Activated CD8-positive, alpha-beta memory T cell treated with anti-CD3 and anti-CD28 coated beads for 36 hours (primary cell): ENCODE measurements around the gene NR5A1. TPM values are rescaled to one million over a fixed set of nuclear protein-coding genes. Genes with fewer than 3 reads are reported as not detected.

Source experiments
- CTCF ChIA-PET: fragments of 350-600 bp; sonication (Branson Sonifier 250); formaldehyde crosslinking; loops from one replicate; lab custom pipeline; 2021; ENCODE audit warnings: antibody characterized with exemption; lab: Charles Lee
- POLR2A ChIA-PET: fragments of 350-600 bp; sonication (Branson Sonifier 250); formaldehyde crosslinking; loops from one replicate; lab custom pipeline; 2021; ENCODE audit warnings: antibody characterized with exemption; lab: Charles Lee
- total RNA-seq, 2 experiments: library from RNA; stranded (reverse); gene quantifications; one replicate each; pipeline ENCODE4 v1.2.3, GENCODE V29; 2021

NR5A1 gene
- total RNA-seq, 2 experiments from 2014 or later, result not detected

- CTCF ChIA-PET, result no interaction called here
- POLR2A ChIA-PET, result no interaction called here
Observed at GRCh38 chr9:124518116-124518515, 10.9 kb upstream of the NR5A1 start.

- ChIA-PET POLR2A (no interaction called here), CTCF (no interaction called here)
Observed at GRCh38 chr9:124517600-124517999, 10.4 kb upstream of the NR5A1 start.

- ChIA-PET POLR2A (no interaction called here), CTCF (no interaction called here)
Observed at GRCh38 chr9:124514874-124515273, 7.7 kb upstream of the NR5A1 start.

- CTCF ChIA-PET, result no interaction called here
- POLR2A ChIA-PET, result no interaction called here
Observed at GRCh38 chr9:124514125-124514524, 6.9 kb upstream of the NR5A1 start.

GRCh38 chr9:124513376-124513994 is 6.3 kb upstream of the NR5A1 start:
- POLR2A ChIA-PET, result no interaction called here

GRCh38 chr9:124512806-124513204 is 5.6 kb upstream of the NR5A1 start:
- CTCF ChIA-PET, result no interaction called here
- POLR2A ChIA-PET, result no interaction called here

More at GRCh38 chr9:124513376-124513994, 6.3 kb upstream of the NR5A1 start:
- CTCF ChIA-PET, result no interaction called here

DNA sequence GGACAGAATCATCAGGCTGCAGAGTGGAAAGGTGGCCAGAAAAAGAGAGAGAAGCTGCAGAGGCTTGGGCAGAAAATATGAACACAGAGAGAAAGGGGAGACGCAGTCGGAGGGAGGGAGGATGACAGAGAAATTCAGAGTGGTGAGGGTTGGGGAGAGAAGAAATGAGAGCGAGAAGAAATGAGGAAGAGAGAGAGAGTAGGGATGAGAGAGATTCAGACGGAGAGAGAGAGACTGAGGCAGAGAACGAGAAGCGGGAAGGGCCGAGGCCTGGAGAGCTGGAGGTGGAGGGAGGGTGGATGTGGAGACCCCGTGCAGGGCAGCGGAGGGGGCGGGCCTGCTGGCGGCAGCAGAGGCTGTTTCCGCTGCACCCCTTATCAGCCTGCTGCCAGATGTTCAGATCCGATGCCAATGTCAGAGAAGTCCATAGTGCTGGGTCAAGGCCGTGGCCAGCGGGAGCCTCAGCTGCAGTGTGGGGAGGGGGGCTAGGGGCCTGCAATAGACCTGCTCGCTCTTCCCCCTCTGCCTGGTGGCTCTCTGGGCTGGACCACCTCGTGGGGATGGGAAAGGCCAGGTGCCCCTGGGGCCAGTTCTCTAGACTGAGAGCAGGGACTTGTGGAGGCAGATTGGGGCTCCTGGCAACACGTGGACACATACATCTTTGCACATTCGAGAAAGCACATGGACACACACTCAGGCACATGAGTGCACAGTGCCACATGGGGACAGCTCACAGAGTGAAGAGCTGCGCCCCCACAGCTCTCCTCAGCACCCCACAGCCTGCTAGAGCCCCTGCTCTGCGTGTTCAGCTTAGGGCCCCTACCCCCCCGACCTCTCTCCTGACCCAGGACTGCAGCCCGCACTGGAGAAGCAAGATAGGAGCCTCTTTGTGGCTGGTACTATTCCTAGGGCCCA is 4.9 kb upstream of the NR5A1 start:
- ChIA-PET POLR2A (no interaction called here), CTCF (interaction anchor here (0.6 kb wide), 1 partner anchor 68 kb away, joined by 4 read pairs; no protein-coding TSS in a partner anchor)

- POLR2A ChIA-PET, result no interaction called here
- CTCF ChIA-PET, result interaction anchor here (0.6 kb wide), 1 partner anchor 67 kb away, joined by 4 read pairs; no protein-coding TSS in a partner anchor
Observed at GRCh38 chr9:124511426-124511840, 4.2 kb upstream of the NR5A1 start.

GRCh38 chr9:124510650-124511425 is 3.6 kb upstream of the NR5A1 start:
- POLR2A ChIA-PET, result no interaction called here
- CTCF ChIA-PET, result no interaction called here

DNA sequence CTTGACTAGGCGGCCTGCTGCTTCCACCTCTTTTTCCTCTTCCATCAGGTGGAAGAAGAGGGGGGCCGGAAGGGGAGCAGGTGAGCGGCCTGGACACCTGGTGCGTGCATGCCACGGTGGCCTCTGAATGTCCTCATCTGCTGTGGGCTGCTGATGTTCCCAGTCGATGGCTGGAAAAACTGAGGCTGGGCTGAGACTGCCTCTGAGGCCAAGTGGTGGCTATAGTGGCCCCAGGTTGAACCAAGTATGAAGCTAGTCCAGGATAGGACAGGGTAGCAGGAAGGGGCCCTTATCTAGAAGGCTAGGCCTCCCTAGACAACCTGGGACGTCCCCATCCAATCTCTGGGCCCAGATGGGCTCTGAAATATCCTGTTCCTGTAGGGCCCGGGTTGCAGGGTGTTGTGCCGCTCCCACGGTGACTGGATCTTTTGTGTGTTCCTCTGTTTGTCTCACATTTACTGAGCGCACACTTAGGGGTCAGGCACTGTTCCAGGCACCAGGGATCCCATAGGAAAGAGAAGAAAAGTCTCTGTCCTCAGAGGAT is 753 bp upstream of the NR5A1 start:
- CTCF ChIA-PET, result interaction anchor here (1.4 kb wide), 1 partner anchor 88 kb away, joined by 3 read pairs; no protein-coding TSS in a partner anchor
- POLR2A ChIA-PET, result no interaction called here

DNA sequence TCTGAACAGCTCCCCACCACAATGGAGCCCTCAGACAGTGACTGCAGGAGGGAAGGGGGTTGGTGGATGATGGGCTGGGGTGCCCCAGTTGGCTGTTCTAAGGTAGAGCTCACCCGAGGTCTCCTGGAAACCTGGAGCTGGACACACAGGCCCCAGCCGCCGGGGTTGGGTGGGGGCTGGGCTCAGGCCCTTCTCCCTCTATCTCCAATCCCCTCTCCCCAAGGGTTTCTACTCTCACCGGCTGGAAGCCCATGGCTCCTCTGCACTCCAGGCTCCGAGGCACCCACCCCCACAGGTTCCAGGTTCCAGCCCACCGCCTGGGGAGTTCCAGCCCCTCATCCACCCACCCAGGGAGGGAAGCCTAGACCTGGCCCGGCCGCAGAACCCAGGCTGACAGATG is 766 bp downstream of the NR5A1 start:
- POLR2A ChIA-PET, result no interaction called here

GRCh38 chr9:124505901-124506346 is 1.3 kb downstream of the NR5A1 start:
- ChIA-PET CTCF (no interaction called here), POLR2A (no interaction called here)

More for the DNA sequence above, 766 bp downstream of the NR5A1 start:
- CTCF ChIA-PET, result no interaction called here

DNA sequence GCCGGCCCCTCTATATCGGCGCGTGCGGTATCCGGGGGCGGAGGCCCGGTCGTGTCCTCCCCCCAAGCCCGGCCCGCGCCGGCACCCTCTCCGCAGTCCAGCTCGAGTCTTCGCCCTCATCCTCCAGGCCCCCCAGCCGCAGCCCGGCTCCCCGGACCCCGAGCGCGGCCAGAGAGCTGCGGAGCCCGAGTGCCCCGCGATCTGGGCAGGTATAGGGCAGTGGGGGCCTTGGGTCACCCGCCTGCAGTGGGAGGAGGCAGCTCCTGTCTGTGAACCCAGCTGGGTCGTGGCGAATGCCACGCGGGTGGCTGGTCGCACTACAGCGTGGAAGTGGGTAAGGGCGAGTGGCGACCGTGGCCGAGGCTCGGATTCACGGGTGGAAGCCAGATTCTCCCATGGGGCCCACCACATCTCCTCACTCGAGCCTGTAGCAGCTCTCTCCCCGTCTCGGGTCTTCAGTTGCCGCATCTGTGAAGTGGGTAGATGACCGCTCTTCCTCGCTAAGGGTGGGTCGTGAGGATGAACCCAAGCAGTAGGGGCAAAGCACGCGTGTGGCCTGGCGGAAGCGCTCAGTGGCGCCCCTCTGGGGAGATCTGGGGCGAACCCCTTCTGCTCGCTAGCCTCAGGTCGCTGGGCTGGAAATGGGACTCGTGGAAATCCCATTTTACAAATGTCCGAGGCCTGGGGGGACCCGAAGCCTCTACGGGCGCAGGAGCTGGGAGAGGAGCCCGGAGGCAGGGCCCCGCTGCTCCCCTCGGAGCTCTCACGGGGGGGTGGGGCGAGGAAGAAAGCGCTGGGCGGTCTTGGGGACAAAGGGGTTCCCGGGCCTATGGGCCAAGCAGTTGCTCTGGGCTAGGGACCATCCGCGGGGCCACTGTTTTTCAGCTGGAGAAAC is 1.9 kb downstream of the NR5A1 start:
- POLR2A ChIA-PET, result no interaction called here
- CTCF ChIA-PET, result no interaction called here

- ChIA-PET POLR2A (no interaction called here), CTCF (interaction anchor here (0.7 kb wide), 1 partner anchor 1667 kb away, joined by 3 read pairs; no protein-coding TSS in a partner anchor)
Observed at GRCh38 chr9:124504530-124505005, 2.6 kb downstream of the NR5A1 start.

- CTCF ChIA-PET, result interaction anchor here (0.6 to 0.7 kb wide), 2 partner anchors 1154 to 1667 kb away, joined by 3 read pairs; no protein-coding TSS in a partner anchor
Observed at GRCh38 chr9:124503713-124504529, 3.3 kb downstream of the NR5A1 start.

GRCh38 chr9:124502711-124503702 is 4.2 kb downstream of the NR5A1 start:
- ChIA-PET CTCF (interaction anchor here (0.6 kb wide), 1 partner anchor 1153 kb away, joined by 3 read pairs; no protein-coding TSS in a partner anchor), POLR2A (no interaction called here)

More at GRCh38 chr9:124503713-124504529, 3.3 kb downstream of the NR5A1 start:
- POLR2A ChIA-PET, result no interaction called here
